Stimulated activated CD4-positive, alpha-beta T cell treated with anti-CD3 and anti-CD28 coated beads, Interleukin-1b, Interleukin-23, amount 100 ng/mL, for 48 hours (primary cell): ENCODE measurements around the gene PPAN.

Source experiments
- DNase-seq: peaks from one replicate; pipeline ENCODE4 v3.0.0-alpha.2; 2020

PPAN gene

DNA sequence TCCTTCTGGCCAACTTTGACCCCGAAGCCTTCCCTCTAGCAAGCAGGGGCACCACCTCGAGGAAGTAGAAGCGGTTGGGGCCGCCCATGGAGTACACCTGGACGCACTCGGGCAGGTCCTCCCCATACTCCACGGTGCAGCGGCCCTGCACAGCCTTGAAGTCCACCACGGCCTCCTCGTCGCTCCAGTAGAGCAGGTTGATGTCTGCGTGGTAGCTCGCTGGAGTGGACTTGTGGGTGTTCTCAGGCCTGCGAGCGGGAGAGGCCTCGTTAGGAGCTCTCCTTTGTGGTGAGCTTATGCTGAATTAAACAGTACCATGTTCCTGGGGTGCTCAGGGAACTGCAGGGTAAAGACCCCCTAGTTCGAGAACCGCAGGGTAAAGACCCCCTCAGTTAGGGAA is 35.8 kb downstream of the PPAN start:
- no peak for DNase-seq

DNA sequence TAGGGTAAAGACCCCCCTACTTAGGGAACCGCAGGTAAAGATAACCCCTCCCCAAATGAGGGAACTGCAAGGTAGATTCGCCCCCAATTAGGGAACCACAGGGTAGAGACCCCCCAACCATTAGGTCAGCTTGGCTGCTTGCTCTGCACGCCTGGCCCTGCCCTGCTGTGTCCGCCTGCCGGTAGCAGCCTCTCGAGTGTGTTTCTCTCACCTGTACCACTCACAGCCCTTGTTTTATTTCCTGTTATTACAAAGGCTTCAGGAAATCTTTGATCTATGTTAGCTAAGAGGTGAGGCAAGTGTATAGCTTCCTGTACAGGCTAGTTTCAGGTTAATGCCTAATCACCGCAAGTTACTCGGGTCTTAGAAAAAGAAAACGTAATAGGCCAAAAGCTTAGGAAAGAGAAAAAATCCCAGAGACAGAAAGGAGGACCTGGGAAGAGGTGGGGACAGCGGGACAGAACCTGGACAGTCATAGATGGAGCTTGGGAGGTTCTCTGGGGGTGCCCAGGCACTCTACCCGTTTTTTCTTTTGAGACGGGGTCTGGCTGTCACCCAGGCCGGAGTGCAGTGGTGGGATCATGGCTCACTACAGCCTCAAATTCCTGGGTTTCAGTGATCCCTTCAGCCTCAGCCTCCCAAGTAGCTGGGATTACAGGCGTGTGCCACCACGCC is 36.7 kb downstream of the PPAN start:
- no peak for DNase-seq

GRCh38 chr19:10143681-10144080 is 37.5 kb downstream of the PPAN start:
- DNase-seq = no peak

- no peak for DNase-seq
These were observed 38.2 kb downstream of the PPAN start for GRCh38 chr19:10144361-10144760.

DNA sequence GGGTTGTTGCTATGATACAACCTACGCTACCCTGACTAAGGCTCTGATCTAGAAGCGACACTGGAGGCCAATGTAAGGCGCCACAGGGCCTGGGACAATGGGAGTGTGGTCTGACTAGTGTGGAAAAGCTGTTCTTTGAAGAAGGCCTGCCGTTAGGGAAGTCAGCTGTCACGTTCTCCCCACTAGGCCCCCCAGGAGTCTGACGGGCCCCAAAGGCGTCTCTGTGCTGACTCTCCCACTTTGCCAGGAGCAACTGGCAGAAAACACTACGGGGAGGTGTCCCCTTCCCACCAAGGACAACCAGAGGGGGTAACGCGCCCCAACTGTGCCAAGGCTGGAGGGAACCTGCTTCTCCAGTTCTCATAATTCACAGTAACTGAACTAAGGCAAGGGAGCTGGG is 38.9 kb downstream of the PPAN start:
- DNase-seq = no peak

DNA sequence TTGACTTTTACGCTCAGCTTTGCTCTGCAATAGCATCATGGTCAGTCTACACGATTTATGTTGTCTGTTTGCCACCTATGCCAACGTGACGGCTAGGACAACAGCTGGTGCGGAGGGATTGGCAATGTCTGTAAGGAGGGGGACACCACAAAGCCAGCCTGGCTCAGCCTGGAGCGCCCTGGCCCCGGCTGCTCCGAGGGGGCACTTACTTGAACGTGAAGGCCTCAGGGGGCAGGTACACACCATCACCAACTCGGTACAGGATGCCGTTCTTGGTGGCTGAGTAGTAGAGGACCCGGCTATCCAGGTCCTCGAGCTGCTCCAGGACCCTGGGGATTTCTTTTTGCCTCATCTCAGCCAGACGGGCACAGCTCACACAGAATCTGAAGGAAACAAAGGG is 40.0 kb downstream of the PPAN start:
- DNase-seq = no peak

DNA sequence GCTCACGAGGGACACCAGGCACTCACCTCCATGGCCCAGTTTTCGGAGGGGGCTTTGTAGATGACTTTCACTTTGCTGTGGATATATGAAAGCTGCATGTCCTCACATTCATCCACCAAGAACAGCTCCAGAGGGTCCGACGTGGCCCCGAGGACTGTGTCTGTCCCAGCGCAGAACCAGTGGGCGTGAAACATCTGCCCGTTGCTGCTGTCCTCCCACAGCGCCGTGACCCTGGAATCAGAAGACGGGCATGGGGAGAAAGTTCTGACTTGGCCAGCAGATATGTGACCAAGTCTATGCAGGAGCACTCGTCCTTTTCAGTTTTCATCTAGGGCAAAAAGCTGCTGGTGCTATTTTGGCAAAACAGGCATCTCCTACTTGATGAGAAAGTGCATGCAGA is 43.3 kb downstream of the PPAN start:
- DNase-seq = no peak

DNA sequence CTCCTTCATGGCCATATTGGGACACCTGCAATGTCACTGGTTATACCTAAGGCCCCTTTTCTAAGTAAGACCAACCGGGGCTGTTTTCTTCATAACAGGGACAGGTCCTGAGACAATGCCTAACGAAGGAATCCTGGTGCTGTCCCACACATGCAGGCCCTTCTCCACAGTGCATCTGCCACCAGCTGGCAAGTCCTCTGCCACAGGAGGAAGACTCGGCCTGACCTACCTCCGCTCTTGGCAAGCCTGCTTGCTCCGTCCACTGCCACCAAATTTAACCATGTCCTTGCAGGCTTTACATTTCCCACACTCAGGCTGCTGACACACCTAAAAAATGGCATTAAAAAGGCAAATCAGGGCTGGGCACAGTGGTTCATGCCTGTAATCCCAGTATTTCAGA is 45.4 kb downstream of the PPAN start:
- DNase-seq = no peak

DNA sequence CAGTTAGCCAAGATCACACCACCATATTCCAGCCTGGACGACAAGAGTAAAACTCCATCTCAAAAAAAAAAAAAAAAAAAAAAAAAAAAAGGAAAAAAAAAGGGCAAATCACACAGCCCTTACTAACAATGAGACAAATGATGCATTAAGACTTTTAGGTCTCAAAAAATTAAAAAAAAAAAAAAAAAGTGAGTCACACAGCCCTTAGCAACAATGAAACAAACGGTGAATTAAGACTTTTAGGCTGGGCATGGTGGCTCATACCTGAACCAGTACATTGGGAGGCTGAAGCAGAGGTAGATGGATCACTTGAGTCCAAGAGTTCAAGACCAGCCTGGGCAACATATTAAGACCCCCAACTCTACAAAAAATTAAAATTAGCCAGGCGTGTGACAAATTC is 45.9 kb downstream of the PPAN start:
- no peak for DNase-seq

- no peak for DNase-seq
These were observed 49.7 kb downstream of the PPAN start for GRCh38 chr19:10155839-10156238.

- no peak for DNase-seq
These were observed 51.9 kb downstream of the PPAN start for GRCh38 chr19:10158071-10158470.

DNA sequence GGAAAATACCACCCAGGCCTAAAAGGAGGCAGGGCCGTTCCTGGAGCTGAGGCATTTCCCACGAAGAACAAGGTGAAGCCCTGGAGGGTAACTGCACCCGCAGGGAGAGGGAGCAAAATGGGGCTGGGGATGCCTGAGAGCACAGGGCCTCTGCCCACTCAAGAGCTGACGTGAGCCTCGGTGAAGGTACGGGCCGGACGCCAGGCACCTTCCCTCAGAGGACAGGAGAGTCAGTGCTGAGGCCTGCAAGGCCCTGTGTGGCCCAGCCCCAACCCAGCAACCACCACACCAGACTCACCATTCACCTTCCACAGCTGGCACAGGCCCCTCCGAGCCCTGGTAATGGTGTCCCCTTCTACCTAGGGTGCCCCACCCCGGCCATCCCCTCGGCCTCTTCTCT is 52.3 kb downstream of the PPAN start:
- DNase-seq = no peak

DNA sequence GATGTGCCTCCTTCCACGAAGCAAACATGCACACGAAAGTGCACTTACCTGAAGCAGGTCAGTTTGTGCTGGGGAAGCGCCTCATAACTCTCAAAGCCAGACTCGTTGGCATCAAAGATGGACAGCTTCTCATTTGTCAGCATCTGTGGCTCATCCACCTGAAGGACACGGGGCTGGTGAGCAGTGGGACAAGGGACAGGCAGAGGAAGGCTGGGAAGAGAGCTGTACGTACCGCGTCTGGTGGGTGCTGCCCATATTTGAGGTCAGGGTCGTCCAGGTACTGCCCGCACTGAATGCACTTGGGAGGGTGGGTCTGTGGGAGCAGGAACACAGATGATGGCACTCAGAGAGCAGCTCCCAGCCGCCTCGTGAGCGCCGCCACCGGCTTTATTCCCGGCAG is 53.4 kb downstream of the PPAN start:
- DNase-seq = no peak
